ENCODE results near the gene BCAS3. TPM values are rescaled to one million over a fixed set of nuclear protein-coding genes. Genes with fewer than 3 reads are reported as not detected.
"Not testable (repeated sequence)": the region's sequence is repeated elsewhere in the genome, so short reads cannot be mapped to it uniquely, and the experiment has no call there.

BCAS3 gene
- total RNA-seq, 2 experiments from 2014 or later = 7.2 to 7.5 TPM

DNA sequence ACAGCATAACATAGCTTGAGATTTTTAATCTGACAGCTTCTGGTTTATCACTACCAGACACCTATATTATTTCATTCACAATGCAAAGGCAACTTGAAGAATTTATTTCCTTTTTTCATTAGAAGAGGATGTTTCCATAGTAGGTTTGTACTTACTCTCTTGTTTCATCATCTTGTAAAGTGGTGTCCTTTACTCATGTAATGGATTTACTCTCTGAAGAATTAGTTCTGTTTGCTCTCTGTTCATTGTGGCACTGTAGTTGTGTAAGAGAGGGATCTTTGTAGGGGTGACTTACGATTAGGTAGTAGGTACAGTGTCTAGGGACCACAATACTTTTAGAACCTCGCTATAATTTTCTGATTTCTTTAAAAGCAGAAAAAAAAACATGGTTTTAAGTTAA is 256.1 kb downstream of the BCAS3 start:
- intact Hi-C loops (cut with micrococcal nuclease) = no loop called here
- Mint-ChIP-seq H3K4me3 (no peak overlapping the region), H3K36me3 (ENCODE audit: low read depth) (no peaks in the 10 kb centered on the region), H3K27ac (no peak overlapping the region), H3K27me3 (ENCODE audit: low read depth) (no peaks in the 10 kb centered on the region), H3K9me3 (no peaks in the 10 kb centered on the region), H3K4me1 (ENCODE audit: low read depth) (no peaks in the 10 kb centered on the region)
- CTCF ChIA-PET = no interaction called here
- no peak for DNase-seq

DNA sequence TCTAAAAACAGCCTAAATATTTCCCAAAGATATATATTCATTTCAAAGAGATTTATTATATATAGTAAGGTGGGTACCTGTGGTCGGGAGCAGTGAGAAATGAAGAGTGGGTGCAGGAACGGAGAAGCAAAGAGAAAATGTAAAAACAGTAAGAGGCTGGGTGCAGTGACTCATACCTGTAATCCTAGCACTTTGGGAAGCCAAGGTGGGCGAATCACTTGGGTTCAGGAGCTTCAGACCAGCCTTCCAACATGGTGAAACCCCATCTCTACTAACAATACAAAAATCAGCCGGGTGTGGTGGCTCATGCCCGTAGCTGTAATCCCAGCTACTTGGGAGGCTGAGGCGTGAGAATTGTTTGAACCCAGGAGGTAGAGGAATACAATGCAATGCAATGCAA is 257.1 kb downstream of the BCAS3 start:
- Mint-ChIP-seq H3K27me3 (ENCODE audit: low read depth) (no peaks in the 10 kb centered on the region), H3K27ac (no peak overlapping the region), H3K4me3 (no peak overlapping the region), H3K4me1 (ENCODE audit: low read depth) (no peaks in the 10 kb centered on the region), H3K9me3 (no peaks in the 10 kb centered on the region), H3K36me3 (ENCODE audit: low read depth) (no peaks in the 10 kb centered on the region)
- DNase-seq = no peak
- CTCF ChIA-PET = no interaction called here
- intact Hi-C loops (cut with micrococcal nuclease) = no loop called here

DNA sequence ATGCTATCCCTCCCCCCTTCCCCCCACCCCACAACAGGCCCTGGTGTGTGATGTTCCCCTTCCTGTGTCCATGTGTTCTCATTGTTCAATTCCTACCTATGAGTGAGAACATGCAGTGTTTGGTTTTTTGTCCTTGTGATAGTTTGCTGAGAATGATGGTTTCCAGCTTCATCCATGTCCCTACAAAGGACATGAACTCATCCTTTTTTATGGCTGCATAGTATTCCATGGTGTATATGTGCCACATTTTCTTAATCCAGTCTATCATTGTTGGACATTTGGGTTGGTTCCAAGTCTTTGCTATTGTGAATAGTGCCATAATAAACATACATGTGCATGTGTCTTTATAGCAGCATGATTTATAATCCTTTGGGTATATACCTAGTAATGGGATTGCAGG is 258.3 kb downstream of the BCAS3 start:
- CTCF ChIA-PET; H3K36me3 Mint-ChIP-seq (ENCODE audit: low read depth); H3K4me3 Mint-ChIP-seq; H3K27me3 Mint-ChIP-seq (ENCODE audit: low read depth); DNase-seq; intact Hi-C loops (cut with micrococcal nuclease); H3K4me1 Mint-ChIP-seq (ENCODE audit: low read depth); H3K9me3 Mint-ChIP-seq; H3K27ac Mint-ChIP-seq: not testable (repeated sequence)

DNA sequence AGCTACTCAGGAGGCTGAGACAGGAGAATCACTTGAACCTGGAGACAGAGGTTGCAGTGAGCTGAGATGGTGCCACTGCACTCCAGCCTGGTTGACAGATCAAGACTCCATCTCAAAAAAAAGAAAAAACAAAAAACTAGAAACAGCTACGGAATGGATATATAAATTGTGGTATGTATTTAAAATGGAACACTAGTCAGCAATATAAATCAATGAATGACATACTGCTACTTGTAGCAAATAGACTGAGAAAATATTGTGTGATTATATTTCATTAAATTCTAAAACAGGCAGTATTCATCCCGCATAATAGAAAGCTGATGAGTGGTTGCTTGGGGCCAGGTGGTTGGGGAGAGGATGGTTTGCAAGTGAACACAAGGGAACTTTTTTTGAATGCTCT is 261.7 kb downstream of the BCAS3 start:
- H3K9me3 Mint-ChIP-seq = no peaks in the 10 kb centered on the region
- H3K27ac Mint-ChIP-seq = no peak overlapping the region
- no peak overlapping the region for H3K4me3 Mint-ChIP-seq
- H3K27me3 Mint-ChIP-seq (ENCODE audit: low read depth) = no peaks in the 10 kb centered on the region
- no peaks in the 10 kb centered on the region for H3K36me3 Mint-ChIP-seq (ENCODE audit: low read depth)
- CTCF ChIA-PET = no interaction called here
- H3K4me1 Mint-ChIP-seq (ENCODE audit: low read depth) = no peaks in the 10 kb centered on the region
- intact Hi-C loops (cut with micrococcal nuclease) = no loop called here
- DNase-seq = no peak

DNA sequence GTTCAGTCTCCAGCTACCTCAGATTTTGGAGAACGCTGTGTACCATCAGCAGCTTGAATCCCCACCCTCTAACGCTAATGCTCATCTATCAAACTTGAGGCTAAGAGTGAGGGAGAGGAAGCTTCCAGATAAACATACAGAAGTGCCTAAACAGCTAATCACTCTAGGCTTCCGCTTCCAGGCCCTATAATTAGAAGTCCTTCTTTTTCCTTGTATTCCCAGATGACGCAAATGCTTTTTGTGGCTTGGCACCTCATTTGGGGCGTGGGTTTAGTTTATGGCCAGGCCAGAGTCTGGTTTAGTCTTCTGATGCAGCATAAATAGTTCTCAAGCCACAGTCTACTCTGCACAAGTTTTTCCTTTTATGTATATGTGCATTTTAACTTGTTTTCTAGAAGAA is 263.4 kb downstream of the BCAS3 start:
- DNase-seq = no peak
- Mint-ChIP-seq H3K36me3 (ENCODE audit: low read depth) (peaks cover 1% of the 10 kb centered on the region), H3K27me3 (ENCODE audit: low read depth) (no peaks in the 10 kb centered on the region), H3K4me3 (no peak overlapping the region), H3K4me1 (ENCODE audit: low read depth) (no peaks in the 10 kb centered on the region), H3K27ac (no peak overlapping the region), H3K9me3 (no peaks in the 10 kb centered on the region)
- CTCF ChIA-PET = no interaction called here
- intact Hi-C loops (cut with micrococcal nuclease) = no loop called here

DNA sequence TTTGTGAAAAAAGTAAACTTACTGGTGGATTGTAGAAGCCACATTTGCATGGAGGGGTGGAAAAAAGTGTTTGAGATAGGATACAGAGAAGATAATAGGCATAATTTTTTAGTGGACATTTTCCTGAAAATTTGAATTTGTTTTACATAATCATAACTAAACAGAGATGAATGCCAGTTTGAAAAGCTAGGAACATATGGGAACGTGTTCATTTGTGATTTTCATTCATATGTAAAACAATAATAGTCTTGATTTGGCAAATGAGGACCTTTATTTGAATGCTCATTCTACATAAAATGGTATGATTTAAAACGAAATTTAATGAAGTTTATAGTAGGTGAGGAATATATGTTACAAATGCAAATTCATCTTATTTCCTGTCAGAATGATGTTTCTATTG is 263.9 kb downstream of the BCAS3 start:
- no peak for DNase-seq
- no peak overlapping the region for H3K27ac Mint-ChIP-seq
- no peaks in the 10 kb centered on the region for H3K9me3 Mint-ChIP-seq
- CTCF ChIA-PET = no interaction called here
- no peaks in the 10 kb centered on the region for H3K4me1 Mint-ChIP-seq (ENCODE audit: low read depth)
- peaks cover 1% of the 10 kb centered on the region for H3K36me3 Mint-ChIP-seq (ENCODE audit: low read depth)
- intact Hi-C loops (cut with micrococcal nuclease) = no loop called here
- H3K27me3 Mint-ChIP-seq (ENCODE audit: low read depth) = no peaks in the 10 kb centered on the region
- no peak overlapping the region for H3K4me3 Mint-ChIP-seq

DNA sequence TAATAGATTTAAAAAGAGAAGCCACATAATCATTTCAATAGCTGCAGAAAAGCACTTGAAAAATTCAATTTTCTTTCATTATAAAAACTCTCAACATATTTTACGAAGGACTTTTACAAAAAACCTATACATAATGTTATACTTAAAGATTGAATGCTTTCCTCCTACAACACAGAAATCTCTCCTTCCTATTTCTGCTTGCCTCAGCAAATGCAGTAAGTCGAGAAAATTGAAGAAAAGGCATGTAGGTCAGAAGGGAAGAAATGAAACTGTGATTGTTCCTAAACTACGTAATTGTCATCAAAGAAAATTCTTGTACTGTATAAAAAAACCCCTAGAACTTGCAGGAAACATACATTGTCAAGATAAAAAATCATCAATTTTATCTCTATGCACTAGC is 267.1 kb downstream of the BCAS3 start:
- intact Hi-C loops (cut with micrococcal nuclease) = no loop called here
- Mint-ChIP-seq H3K4me3 (no peak overlapping the region), H3K4me1 (ENCODE audit: low read depth) (no peaks in the 10 kb centered on the region), H3K36me3 (ENCODE audit: low read depth) (peaks cover 1% of the 10 kb centered on the region), H3K27me3 (ENCODE audit: low read depth) (no peaks in the 10 kb centered on the region), H3K9me3 (no peaks in the 10 kb centered on the region), H3K27ac (no peak overlapping the region)
- DNase-seq = no peak
- CTCF ChIA-PET = no interaction called here

DNA sequence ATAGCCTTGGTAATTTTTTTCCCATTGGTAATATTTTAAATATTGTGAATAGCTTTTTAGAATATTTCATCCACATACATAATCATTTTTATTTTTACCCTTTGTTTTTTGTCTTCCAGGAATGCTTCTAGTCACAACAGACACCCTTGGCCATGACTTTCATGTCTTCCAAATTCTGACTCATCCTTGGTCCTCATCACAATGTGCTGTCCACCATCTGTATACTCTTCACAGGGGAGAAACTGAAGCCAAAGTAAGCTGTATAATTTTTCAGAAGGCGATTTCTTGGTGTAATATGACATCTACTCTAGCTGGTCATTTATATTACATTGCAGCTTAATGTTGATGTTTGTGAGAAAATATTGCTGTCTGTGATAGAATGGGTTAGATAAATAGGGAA is 269.4 kb downstream of the BCAS3 start:
- no peaks in the 10 kb centered on the region for H3K4me1 Mint-ChIP-seq (ENCODE audit: low read depth)
- peaks cover 1% of the 10 kb centered on the region for H3K36me3 Mint-ChIP-seq (ENCODE audit: low read depth)
- DNase-seq = no peak
- H3K27me3 Mint-ChIP-seq (ENCODE audit: low read depth) = no peaks in the 10 kb centered on the region
- no peaks in the 10 kb centered on the region for H3K9me3 Mint-ChIP-seq
- intact Hi-C loops (cut with micrococcal nuclease) = no loop called here
- H3K27ac Mint-ChIP-seq = no peak overlapping the region
- H3K4me3 Mint-ChIP-seq = no peak overlapping the region
- CTCF ChIA-PET = no interaction called here

DNA sequence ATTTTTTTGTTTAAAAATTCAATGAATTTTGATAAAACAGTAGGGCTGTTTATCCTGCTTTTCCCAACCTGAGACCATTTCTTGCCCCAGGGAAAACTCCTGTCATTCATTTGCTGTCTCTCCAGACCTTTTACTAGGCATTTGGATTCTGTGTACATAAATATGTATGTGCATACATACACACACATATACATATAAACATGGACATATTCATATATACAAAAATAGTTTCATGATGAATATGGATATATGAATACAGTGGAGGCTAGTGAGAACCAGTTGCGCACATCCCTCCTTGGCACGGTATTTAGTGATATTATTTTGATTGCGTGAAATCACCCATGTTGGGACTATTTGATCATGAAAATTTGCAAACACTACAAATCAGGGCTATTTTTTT is 269.9 kb downstream of the BCAS3 start:
- CTCF ChIA-PET = no interaction called here
- H3K4me3 Mint-ChIP-seq = no peak overlapping the region
- no peaks in the 10 kb centered on the region for H3K9me3 Mint-ChIP-seq
- no peaks in the 10 kb centered on the region for H3K4me1 Mint-ChIP-seq (ENCODE audit: low read depth)
- no peak for DNase-seq
- peaks cover 1% of the 10 kb centered on the region for H3K36me3 Mint-ChIP-seq (ENCODE audit: low read depth)
- no peaks in the 10 kb centered on the region for H3K27me3 Mint-ChIP-seq (ENCODE audit: low read depth)
- no peak overlapping the region for H3K27ac Mint-ChIP-seq
- intact Hi-C loops (cut with micrococcal nuclease) = no loop called here

DNA sequence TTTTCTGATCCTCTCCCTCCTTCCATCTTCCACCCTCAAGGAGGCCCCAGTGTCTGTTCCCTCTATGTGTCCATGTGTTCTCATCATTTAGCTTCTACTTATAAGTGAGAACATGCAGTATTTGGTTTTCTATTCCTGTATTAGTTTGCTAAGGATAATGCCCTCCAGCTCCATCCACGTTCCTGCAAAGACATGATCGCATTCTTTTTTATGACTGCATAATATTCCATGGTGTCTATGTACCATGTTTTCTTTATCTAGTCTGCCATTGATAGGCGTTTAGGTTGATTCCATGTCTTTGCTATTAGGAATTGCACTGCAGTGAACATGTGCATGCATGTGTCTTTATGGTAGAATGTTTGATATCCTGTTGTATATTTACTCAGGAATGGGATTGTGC is 275.1 kb downstream of the BCAS3 start:
- Mint-ChIP-seq H3K27ac (no peak overlapping the region), H3K27me3 (ENCODE audit: low read depth) (no peaks in the 10 kb centered on the region), H3K9me3 (peaks cover 2% of the 10 kb centered on the region), H3K4me3 (no peak overlapping the region), H3K36me3 (ENCODE audit: low read depth) (peaks cover 2% of the 10 kb centered on the region), H3K4me1 (ENCODE audit: low read depth) (no peaks in the 10 kb centered on the region)
- CTCF ChIA-PET = no interaction called here
- no peak for DNase-seq
- intact Hi-C loops (cut with micrococcal nuclease) = no loop called here

DNA sequence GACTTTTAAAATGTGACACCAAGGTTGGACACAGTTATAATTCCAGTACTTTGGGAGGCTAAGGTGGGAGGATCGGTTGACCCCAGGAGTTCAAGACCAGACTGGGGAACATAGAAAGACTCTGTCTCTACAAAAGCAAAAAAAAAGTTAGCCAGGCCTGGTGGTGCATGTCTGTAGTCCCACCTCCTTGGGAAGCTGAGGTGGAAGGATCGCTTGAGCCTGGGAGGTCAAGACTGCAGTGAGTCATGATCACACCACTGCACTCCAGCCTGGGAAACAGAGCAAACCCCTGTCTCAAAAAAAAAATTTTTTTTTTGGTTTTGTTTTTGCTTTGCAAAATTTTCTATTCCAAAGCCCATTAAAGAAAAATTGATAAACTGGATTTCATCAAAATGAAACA is 281.4 kb downstream of the BCAS3 start:
- no peaks in the 10 kb centered on the region for H3K27me3 Mint-ChIP-seq (ENCODE audit: low read depth)
- H3K9me3 Mint-ChIP-seq = peaks cover 4% of the 10 kb centered on the region
- CTCF ChIA-PET = interaction anchor here (0.6 kb wide), 1 partner anchor 8 kb away, joined by 3 read pairs; no protein-coding TSS in a partner anchor
- no peak overlapping the region for H3K4me3 Mint-ChIP-seq
- H3K27ac Mint-ChIP-seq = no peak overlapping the region
- no peaks in the 10 kb centered on the region for H3K4me1 Mint-ChIP-seq (ENCODE audit: low read depth)
- intact Hi-C loops (cut with micrococcal nuclease) = no loop called here
- no peak for DNase-seq
- H3K36me3 Mint-ChIP-seq (ENCODE audit: low read depth) = peaks cover 6% of the 10 kb centered on the region

DNA sequence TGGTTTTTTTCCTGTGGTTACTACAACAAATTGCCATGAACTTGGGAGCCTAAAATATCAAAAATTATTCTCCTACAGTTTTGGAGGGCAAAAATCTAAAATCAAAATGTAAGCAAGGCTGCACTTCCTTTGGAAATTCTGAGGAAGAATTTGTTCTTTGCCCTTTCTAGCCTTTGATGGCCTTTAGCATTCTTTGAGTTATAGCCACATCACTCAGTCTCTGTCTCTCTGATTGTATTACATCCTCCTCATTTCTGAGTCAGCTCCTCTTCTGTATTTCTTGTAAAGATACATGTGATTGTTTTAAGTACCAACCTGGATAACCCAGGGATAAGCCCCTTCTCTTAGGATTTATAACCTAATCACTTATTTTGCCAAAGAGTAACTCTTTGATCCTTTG is 282.0 kb downstream of the BCAS3 start:
- CTCF ChIA-PET = interaction anchor here (0.6 kb wide), 1 partner anchor 9 kb away, joined by 3 read pairs; no protein-coding TSS in a partner anchor
- intact Hi-C loops (cut with micrococcal nuclease) = loop anchor here (10.0 kb wide), 1 partner anchor 585 kb away; no protein-coding TSS in a partner anchor
- Mint-ChIP-seq H3K36me3 (ENCODE audit: low read depth) (peaks cover 8% of the 10 kb centered on the region), H3K4me3 (no peak overlapping the region), H3K4me1 (ENCODE audit: low read depth) (no peaks in the 10 kb centered on the region), H3K9me3 (peaks cover 3% of the 10 kb centered on the region), H3K27me3 (ENCODE audit: low read depth) (no peaks in the 10 kb centered on the region), H3K27ac (no peak overlapping the region)
- DNase-seq = no peak

DNA sequence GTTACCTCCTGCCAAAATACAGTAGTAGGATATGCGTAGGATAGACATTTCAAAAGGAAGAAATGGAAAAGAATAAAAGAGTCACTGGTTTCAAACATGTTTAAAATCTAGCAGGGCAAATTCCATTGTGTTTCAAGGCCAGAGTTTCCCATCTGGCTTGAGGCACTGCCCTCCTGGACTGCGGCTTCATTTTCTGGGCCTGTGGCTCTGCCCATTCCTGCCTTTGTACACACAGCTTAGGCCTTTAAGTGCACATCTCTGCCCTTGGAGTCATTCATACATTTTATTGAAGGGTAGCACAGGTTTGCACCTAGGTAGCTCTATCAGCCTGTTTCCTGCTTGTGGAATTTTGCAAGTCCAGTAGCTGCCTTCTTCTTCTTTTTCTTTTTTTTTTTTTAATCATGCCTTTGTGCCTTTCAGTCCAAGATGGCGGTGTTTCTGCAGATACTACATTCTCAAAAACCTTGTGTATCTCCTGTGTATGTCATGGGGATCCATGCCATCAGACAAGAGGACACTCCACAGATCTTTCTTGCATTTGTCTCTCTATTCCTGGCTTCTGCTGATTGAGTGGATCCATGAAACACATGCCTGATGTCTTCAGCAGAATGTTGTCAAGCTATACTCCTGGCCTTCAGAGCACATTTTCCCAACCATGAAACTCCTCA is 282.9 kb downstream of the BCAS3 start:
- intact Hi-C loops (cut with micrococcal nuclease) = loop anchor here (10.0 kb wide), 1 partner anchor 584 kb away; no protein-coding TSS in a partner anchor
- no peak for DNase-seq
- H3K4me3 Mint-ChIP-seq = no peak overlapping the region

More for the DNA sequence above, 282.9 kb downstream of the BCAS3 start:
- Mint-ChIP-seq H3K9me3 (peaks cover 3% of the 10 kb centered on the region), H3K27me3 (ENCODE audit: low read depth) (no peaks in the 10 kb centered on the region), H3K36me3 (ENCODE audit: low read depth) (peaks cover 8% of the 10 kb centered on the region), H3K27ac (no peak overlapping the region), H3K4me1 (ENCODE audit: low read depth) (no peaks in the 10 kb centered on the region)
- CTCF ChIA-PET = no interaction called here

All from activated naive CD4-positive, alpha-beta T cell treated with anti-CD3 and anti-CD28 coated beads for 36 hours (primary cell).